Measurements from ENCODE around the gene SMG9. TPM values are rescaled to one million over a fixed set of nuclear protein-coding genes. Genes with fewer than 3 reads are reported as not detected.

The SMG9 gene
- total RNA-seq, 1 experiment from 2014 or later: 15.9 TPM

- no peak for DNase-seq (ENCODE audit: low spot score)
Observed at GRCh38 chr19:43754253-43754502, 584 bp downstream of the SMG9 start.

- no peak for DNase-seq (ENCODE audit: low spot score)
Observed at GRCh38 chr19:43752287-43752875, 2.4 kb downstream of the SMG9 start.

- DNase-seq (ENCODE audit: low spot score): no peak
Observed at GRCh38 chr19:43751466-43752220, 3.1 kb downstream of the SMG9 start.

- DNase-seq (ENCODE audit: low spot score): no peak
Observed at GRCh38 chr19:43749898-43750297, 4.9 kb downstream of the SMG9 start.

- DNase-seq (ENCODE audit: low spot score): no peak
Observed at GRCh38 chr19:43749152-43749551, 5.6 kb downstream of the SMG9 start.

- DNase-seq (ENCODE audit: low spot score): no peak
Observed at GRCh38 chr19:43748685-43749084, 6.1 kb downstream of the SMG9 start.

GRCh38 chr19:43748205-43748594, 6.6 kb downstream of the SMG9 start:
- no peak for DNase-seq (ENCODE audit: low spot score)

- DNase-seq (ENCODE audit: low spot score): peak; percentile 71
Observed at GRCh38 chr19:43747557-43748204, 7.1 kb downstream of the SMG9 start.

GRCh38 chr19:43743059-43743458, 11.7 kb downstream of the SMG9 start:
- peak; percentile 93 for DNase-seq (ENCODE audit: low spot score)

- no peak for DNase-seq (ENCODE audit: low spot score)
Observed at GRCh38 chr19:43741075-43741825, 13.5 kb downstream of the SMG9 start.

- peak; percentile 82 for DNase-seq (ENCODE audit: low spot score)
Observed at GRCh38 chr19:43739439-43740235, 15.1 kb downstream of the SMG9 start.

GRCh38 chr19:43738780-43739211, 16.0 kb downstream of the SMG9 start:
- peak; percentile 68 for DNase-seq (ENCODE audit: low spot score)

- DNase-seq (ENCODE audit: low spot score): no peak
Observed at GRCh38 chr19:43735957-43736356, 18.8 kb downstream of the SMG9 start.

GRCh38 chr19:43735013-43735412, 19.7 kb downstream of the SMG9 start:
- DNase-seq (ENCODE audit: low spot score): no peak

GRCh38 chr19:43731846-43732245, 22.9 kb downstream of the SMG9 start:
- no peak for DNase-seq (ENCODE audit: low spot score)

GRCh38 chr19:43731346-43731745, 23.4 kb downstream of the SMG9 start:
- DNase-seq (ENCODE audit: low spot score): no peak

- no peak for DNase-seq (ENCODE audit: low spot score)
Observed at GRCh38 chr19:43729919-43730318, 24.8 kb downstream of the SMG9 start.

GRCh38 chr19:43727593-43727853, 27.2 kb downstream of the SMG9 start:
- DNase-seq (ENCODE audit: low spot score): no peak

- DNase-seq (ENCODE audit: low spot score): no peak
Observed at GRCh38 chr19:43726736-43727592, 27.8 kb downstream of the SMG9 start.

- DNase-seq (ENCODE audit: low spot score): no peak
Observed at GRCh38 chr19:43725468-43725867, 29.3 kb downstream of the SMG9 start.

- DNase-seq (ENCODE audit: low spot score): no peak
Observed at GRCh38 chr19:43724896-43725295, 29.9 kb downstream of the SMG9 start.

All from A172 (cell line).